NCI-H2029 treated with DMSO at 0.1 percent for 48 hours (cell line): ENCODE measurements around the gene ZNF507.

ENCODE experiments used
- DNase-seq: peaks from one replicate; lab custom pipeline; 2025; lab: John Stamatoyannopoulos, UW

ZNF507 gene

GRCh38 chr19:32345261-32346207 lies at the start of gene ZNF507:
TSS of gene ZNF507 (plus strand) at chr19:32345610. CDS start at chr19:32352831, 7,221 bp downstream.
- DNase-seq = peak; percentile 35

- DNase-seq = no peak
Measured at GRCh38 chr19:32296694-32297093, 48.7 kb upstream of the ZNF507 start.

- DNase-seq = no peak
Measured at GRCh38 chr19:32302778-32303177, 42.6 kb upstream of the ZNF507 start.

GRCh38 chr19:32303193-32303592 lies 42.2 kb upstream of the ZNF507 start:
- no peak for DNase-seq

GRCh38 chr19:32307591-32307990 lies 37.8 kb upstream of the ZNF507 start:
- no peak for DNase-seq

- DNase-seq = no peak
Measured at GRCh38 chr19:32308431-32309077, 36.9 kb upstream of the ZNF507 start.

GRCh38 chr19:32309711-32310390 lies 35.6 kb upstream of the ZNF507 start:
- DNase-seq = no peak

GRCh38 chr19:32311371-32311770 lies 34.0 kb upstream of the ZNF507 start:
- DNase-seq = no peak

GRCh38 chr19:32313569-32314265 lies 31.7 kb upstream of the ZNF507 start:
- no peak for DNase-seq

GRCh38 chr19:32316034-32316433 lies 29.4 kb upstream of the ZNF507 start:
- no peak for DNase-seq

- no peak for DNase-seq
Measured at GRCh38 chr19:32317086-32317485, 28.3 kb upstream of the ZNF507 start.

- DNase-seq = no peak
Measured at GRCh38 chr19:32318884-32319520, 26.4 kb upstream of the ZNF507 start.

- DNase-seq = no peak
Measured at GRCh38 chr19:32322541-32322940, 22.9 kb upstream of the ZNF507 start.

- no peak for DNase-seq
Measured at GRCh38 chr19:32324631-32325285, 20.7 kb upstream of the ZNF507 start.

- DNase-seq = no peak
Measured at GRCh38 chr19:32330213-32330857, 15.1 kb upstream of the ZNF507 start.

- no peak for DNase-seq
Measured at GRCh38 chr19:32333227-32333626, 12.2 kb upstream of the ZNF507 start.

GRCh38 chr19:32336259-32337083 lies 8.9 kb upstream of the ZNF507 start:
- DNase-seq = no peak

GRCh38 chr19:32337084-32337808 lies 8.2 kb upstream of the ZNF507 start:
- no peak for DNase-seq

GRCh38 chr19:32339423-32339822 lies 6.0 kb upstream of the ZNF507 start:
- DNase-seq = no peak
